HG03064 (cell line): ENCODE results near the gene PCYT2.

Experiments used
- ATAC-seq: cut with Tn5 transposase; IDR thresholded peaks from one replicate; pipeline ENCODE4 v1.9.1; 2021; ENCODE audit warnings: low read depth; ENCODE audit not compliant: unreplicated experiment

The PCYT2 gene

DNA sequence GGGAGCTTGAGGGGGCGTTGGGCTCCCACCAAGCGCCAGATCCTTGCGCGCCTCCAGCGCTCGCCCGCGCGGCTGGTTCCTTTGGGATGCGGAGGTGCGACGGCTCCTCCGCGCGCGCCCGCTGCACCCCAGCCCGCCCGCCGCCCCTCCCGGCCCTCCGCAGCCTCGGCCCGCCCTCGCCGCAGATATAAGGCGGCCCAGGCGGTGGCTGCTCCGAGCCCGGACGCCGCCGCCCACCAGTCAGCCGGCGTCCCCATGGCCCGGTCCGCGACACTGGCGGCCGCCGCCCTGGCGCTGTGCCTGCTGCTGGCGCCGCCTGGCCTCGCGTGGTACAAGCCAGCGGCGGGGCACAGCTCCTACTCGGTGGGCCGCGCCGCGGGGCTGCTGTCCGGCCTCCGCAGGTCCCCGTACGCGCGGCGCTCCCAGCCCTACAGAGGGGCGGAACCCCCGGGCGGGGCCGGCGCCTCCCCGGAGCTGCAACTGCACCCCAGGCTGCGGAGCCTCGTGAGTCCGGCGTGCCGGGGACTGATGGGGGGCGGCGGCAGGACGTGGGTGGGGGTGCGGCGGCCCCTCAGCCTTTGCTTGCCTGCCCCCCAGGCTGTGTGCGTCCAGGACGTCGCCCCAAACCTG lies 9.1 kb downstream of the PCYT2 start, which contains the start of gene NPB:
TSS of gene NPB (plus strand) at position 216 of the 630 bp plus-strand sequence. CDS start at position 256, 40 bp downstream.
- no peak for ATAC-seq

GRCh38 chr17:81901167-81902022 lies 9.8 kb downstream of the PCYT2 start:
- no peak for ATAC-seq

DNA sequence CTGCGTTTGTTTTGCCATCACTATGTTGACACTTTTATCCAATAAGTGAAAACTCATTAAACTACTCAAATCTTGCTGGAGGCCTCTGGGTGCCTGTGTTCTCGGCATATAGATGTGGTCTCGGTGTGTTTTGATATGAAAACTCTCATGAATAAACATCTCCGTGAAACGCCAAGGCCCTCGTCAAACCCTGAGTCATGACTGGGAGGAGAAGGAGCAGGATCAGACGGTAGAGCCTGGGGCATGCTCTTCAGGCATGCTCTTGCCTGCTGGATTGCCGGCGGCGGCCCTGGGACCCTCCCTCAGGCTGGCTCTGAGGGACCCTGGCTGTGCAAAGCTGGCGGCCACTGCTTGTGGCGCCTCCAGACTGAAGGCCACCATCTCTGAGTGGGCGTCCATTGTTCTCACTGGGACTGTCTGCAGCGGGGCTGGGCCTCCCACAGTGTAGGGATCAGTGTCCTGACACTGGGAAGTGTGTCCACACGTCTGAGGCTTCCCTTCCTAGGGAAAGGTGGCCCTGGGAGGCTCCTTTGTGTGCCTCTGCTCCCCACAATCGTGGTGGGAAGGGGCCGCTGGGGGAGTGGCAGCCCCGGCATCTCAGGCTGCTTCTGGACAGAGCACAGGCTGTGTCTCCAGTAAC lies 10.9 kb downstream of the PCYT2 start:
- ATAC-seq, result no peak

DNA sequence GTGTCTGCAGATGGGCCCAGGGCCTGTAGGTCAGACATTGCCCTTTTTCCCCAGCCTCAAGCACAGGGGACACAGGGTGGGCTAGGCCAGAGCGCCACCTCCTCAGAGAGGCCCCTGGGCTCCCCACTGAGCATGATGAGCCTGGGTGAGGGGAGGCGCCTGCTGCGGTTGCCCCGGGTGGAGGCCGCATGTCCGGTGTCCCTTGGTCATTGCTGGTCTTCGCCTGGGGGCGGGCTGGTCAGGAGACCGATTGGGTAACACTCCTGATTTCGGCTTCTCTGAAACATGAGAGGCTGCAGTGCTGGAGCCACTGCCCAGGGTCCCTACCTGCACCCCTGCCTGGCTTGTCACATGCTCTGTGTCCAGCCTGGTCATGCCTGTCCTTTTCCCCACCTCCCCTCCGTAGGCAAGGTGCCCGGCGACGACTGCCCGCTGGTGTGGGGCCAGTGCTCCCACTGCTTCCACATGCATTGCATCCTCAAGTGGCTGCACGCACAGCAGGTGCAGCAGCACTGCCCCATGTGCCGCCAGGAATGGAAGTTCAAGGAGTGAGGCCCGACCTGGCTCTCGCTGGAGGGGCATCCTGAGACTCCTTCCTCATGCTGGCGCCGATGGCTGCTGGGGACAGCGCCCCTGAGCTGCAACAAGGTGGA lies 11.6 kb downstream of the PCYT2 start:
- no peak for ATAC-seq

- no peak for ATAC-seq
These were observed 12.3 kb downstream of the PCYT2 start for GRCh38 chr17:81898885-81899284.

GRCh38 chr17:81898029-81898866 lies 13.0 kb downstream of the PCYT2 start:
- ATAC-seq, result no peak

GRCh38 chr17:81895400-81895799 lies 15.8 kb downstream of the PCYT2 start:
- no peak for ATAC-seq

DNA sequence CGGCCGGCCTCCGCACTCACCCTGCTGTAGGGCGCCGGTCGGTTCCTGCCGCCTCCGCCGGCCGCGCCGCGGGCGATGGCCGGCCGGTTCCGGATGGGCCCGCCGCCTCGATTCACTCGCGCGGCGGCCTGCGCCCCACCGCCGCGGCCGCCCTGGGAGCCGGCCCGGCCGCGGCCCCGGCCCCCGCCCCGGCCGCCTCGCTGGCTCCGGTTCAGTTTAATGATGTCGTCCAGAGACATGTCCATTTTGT lies 20.0 kb downstream of the PCYT2 start:
- ATAC-seq, result peak; percentile 16

- ATAC-seq, result no peak
These were observed 20.5 kb downstream of the PCYT2 start for GRCh38 chr17:81890447-81891302.

- ATAC-seq, result no peak
These were observed 21.6 kb downstream of the PCYT2 start for GRCh38 chr17:81889602-81890001.

- no peak for ATAC-seq
These were observed 22.1 kb downstream of the PCYT2 start for GRCh38 chr17:81888988-81889595.

DNA sequence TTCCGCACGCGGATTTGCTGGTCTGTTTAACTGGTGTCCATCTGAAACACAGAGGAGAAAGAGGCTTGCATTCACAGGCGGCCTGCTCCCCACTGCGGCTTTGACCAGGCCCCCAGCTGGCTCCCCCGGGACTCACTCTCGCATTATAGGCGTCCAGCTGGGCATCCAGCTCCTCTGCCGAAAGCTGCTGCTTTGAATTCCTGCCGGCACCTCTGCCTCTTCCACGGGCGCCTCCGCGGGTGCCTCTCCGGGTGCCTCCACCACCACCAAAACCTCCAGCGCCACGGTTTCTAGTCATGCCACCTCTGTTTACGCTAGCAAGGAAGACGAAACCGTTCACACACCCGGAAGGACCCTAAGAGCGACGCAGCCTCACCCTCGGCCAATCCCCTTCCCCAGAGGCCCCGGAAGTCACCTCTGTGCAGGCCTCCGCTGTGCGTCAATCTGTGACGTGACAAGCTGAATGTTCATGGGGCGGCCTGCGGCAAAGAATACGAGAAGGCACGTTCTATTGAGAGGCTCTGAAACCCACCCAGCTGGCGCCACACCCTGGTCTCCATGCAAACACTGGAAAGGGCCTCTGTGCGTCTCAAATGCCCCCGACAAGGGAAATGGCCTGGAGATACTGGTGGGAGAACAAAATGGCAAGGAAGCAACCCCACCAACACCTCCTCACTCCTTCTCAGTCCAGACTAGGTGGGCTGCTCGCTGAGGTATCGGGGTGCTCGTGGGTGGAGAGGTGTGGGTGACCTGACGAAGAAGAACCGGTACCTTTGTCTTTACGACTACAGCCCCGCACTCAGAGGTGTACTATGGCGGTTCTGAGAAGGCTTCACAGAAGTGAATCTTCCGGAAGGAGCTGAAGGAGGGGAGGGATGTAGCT lies 22.9 kb downstream of the PCYT2 start:
- ATAC-seq, result no peak

- no peak for ATAC-seq
These were observed 25.2 kb downstream of the PCYT2 start for GRCh38 chr17:81885869-81886548.

- ATAC-seq, result no peak
These were observed 25.7 kb downstream of the PCYT2 start for GRCh38 chr17:81885454-81885853.

- no peak for ATAC-seq
These were observed 26.2 kb downstream of the PCYT2 start for GRCh38 chr17:81884968-81885367.

- ATAC-seq, result no peak
These were observed 26.7 kb downstream of the PCYT2 start for GRCh38 chr17:81884520-81884919.

DNA sequence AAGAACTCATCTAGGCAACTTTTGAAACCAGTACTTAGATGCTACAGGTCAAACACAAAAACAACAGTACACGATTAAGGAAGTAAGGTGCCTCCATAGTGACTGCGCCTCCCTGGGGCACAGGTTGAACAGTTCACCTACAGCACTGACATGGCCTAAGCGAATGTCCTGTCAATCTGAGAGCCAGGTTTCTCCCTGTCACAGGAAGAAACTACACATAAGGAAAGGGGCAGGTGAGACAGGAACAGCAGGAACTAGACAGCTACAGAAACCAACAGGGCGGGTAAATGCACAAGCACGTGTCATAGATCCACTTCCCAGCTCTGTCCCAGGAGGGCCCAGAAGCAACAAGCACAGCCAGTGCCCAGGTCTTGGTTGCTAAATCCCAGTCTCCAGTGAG lies 32.1 kb downstream of the PCYT2 start:
- ATAC-seq, result no peak

DNA sequence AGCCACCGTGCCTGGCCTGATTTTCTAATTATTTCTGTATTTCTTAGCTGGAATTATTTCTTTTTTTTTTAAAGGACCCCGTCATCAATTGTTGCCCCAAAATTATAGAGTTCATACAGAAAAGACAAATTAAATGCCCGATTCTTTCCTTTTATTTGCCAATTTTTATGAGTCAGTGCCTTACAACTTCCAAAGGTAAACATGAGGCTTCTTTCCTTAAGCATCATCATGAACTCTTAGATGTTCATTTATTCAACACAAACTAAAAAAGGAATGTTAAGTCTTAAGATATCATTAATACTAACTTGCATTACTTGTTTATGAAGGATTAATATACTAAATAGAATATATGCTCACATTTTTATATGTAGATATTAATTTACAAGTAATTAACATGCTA lies 32.9 kb downstream of the PCYT2 start:
- ATAC-seq, result no peak
